AG04449 (cell line): ENCODE data around the gene CTSD.

Experiments
- CTCF ChIA-PET: fragments of 350-600 bp; formaldehyde crosslinking; extraction: SDS; loops from one replicate; lab custom pipeline; 2021; ENCODE audit warnings: antibody characterized with exemption; lab: Yijun Ruan, JAX
- POLR2A ChIA-PET: fragments of 400-600, 350-600 bp; formaldehyde crosslinking; extraction: SDS; loops from one replicate; lab custom pipeline; 2020; ENCODE audit warnings: antibody characterized with exemption, inconsistent platforms; lab: Yijun Ruan, JAX
- DNase-seq: peaks from one replicate; pipeline ENCODE4 v3.0.0-alpha.2; 2010; ENCODE audit warnings: low read depth, low spot score
- H3K4me3 ChIP-seq: 2 replicates; pipeline ENCODE4 v1.5.1; 2011; ENCODE audit warnings: low read depth, mild to moderate bottlenecking, control low read depth, low read length
- CTCF ChIP-seq: IDR thresholded peaks from one replicate; pipeline ENCODE4 v1.5.1; 2011; ENCODE audit warnings: mild to moderate bottlenecking, moderate library complexity, low read length, control low read depth, inconsistent platforms; ENCODE audit not compliant: insufficient read depth; ENCODE audit errors: missing control alignments

CTSD gene

GRCh38 chr11:1754376-1755150, 9.2 kb downstream of the CTSD start:
- POLR2A ChIA-PET = no interaction called here
- DNase-seq = no peak
- CTCF ChIA-PET = no interaction called here
- H3K4me3 ChIP-seq = no peak overlapping the region
- TF ChIP-seq CTCF = no peak

GRCh38 chr11:1753929-1754305, 9.8 kb downstream of the CTSD start:
- ChIA-PET POLR2A (no interaction called here), CTCF (no interaction called here)
- H3K4me3 ChIP-seq = no peak overlapping the region
- TF ChIP-seq CTCF = no peak
- no peak for DNase-seq

GRCh38 chr11:1753229-1753928, 10.3 kb downstream of the CTSD start:
- POLR2A ChIA-PET = interaction anchor here (0.6 kb wide), 1 partner anchor 59 kb away, joined by 3 read pairs; no protein-coding TSS in a partner anchor
- CTCF ChIA-PET = no interaction called here

GRCh38 chr11:1752907-1753228, 10.9 kb downstream of the CTSD start:
- H3K4me3 ChIP-seq = no peak overlapping the region
- no peak for DNase-seq
- ChIA-PET CTCF (no interaction called here), POLR2A (interaction anchor here (0.6 kb wide), 1 partner anchor 60 kb away, joined by 3 read pairs; no protein-coding TSS in a partner anchor)
- no peak for TF ChIP-seq CTCF

More at GRCh38 chr11:1753229-1753928, 10.3 kb downstream of the CTSD start:
- DNase-seq = no peak
- TF ChIP-seq CTCF = no peak
- H3K4me3 ChIP-seq = no peak overlapping the region

GRCh38 chr11:1751999-1752906, 11.5 kb downstream of the CTSD start:
- no peak for TF ChIP-seq CTCF
- H3K4me3 ChIP-seq = no peak overlapping the region
- ChIA-PET POLR2A (interaction anchor here (0.5 kb wide), 1 partner anchor 56 kb away, joined by 4 read pairs; no protein-coding TSS in a partner anchor), CTCF (interaction anchor here (0.5 to 1.1 kb wide), 2 partner anchors 58 to 207 kb away, joined by 3 to 4 read pairs; no protein-coding TSS in a partner anchor)
- DNase-seq = no peak

- POLR2A ChIA-PET = no interaction called here
- no peak for DNase-seq
- H3K4me3 ChIP-seq = no peak overlapping the region
- no peak for TF ChIP-seq CTCF
- CTCF ChIA-PET = interaction anchor here (0.5 to 1.1 kb wide), 2 partner anchors 58 to 206 kb away, joined by 3 to 4 read pairs; no protein-coding TSS in a partner anchor
These were observed 12.2 kb downstream of the CTSD start for GRCh38 chr11:1751531-1751921.
